HG02623 (cell line): Measurements from ENCODE around the gene MRPS12.
"Not testable (repeated sequence)": the region's sequence is repeated elsewhere in the genome, so short reads cannot be mapped to it uniquely, and the experiment has no call there.

Experiments
- ATAC-seq: cut with Tn5 transposase; IDR thresholded peaks from one replicate; pipeline ENCODE4 v1.9.1; 2021; ENCODE audit warnings: moderate library complexity; ENCODE audit not compliant: unreplicated experiment

Gene MRPS12

GRCh38 chr19:38932425-38933179, 1.9 kb downstream of the MRPS12 start:
- no peak for ATAC-seq

- no peak for ATAC-seq
Measured at GRCh38 chr19:38933544-38933943, 2.8 kb downstream of the MRPS12 start.

GRCh38 chr19:38939957-38940356, 9.2 kb downstream of the MRPS12 start:
- ATAC-seq = no peak

- not testable (repeated sequence) for ATAC-seq
Measured at GRCh38 chr19:38941466-38941865, 10.7 kb downstream of the MRPS12 start.

- no peak for ATAC-seq
Measured at GRCh38 chr19:38941979-38942378, 11.2 kb downstream of the MRPS12 start.

GRCh38 chr19:38942471-38943181, 11.9 kb downstream of the MRPS12 start:
- no peak for ATAC-seq

- ATAC-seq = no peak
Measured at GRCh38 chr19:38944981-38945506, 14.3 kb downstream of the MRPS12 start.

- no peak for ATAC-seq
Measured at GRCh38 chr19:38945562-38946228, 15.0 kb downstream of the MRPS12 start.

GRCh38 chr19:38946229-38947010, 15.7 kb downstream of the MRPS12 start:
- ATAC-seq = no peak

GRCh38 chr19:38949580-38950367, 19.0 kb downstream of the MRPS12 start:
- ATAC-seq = no peak

- no peak for ATAC-seq
Measured at GRCh38 chr19:38951187-38951586, 20.4 kb downstream of the MRPS12 start.

GRCh38 chr19:38952395-38953165, 21.8 kb downstream of the MRPS12 start:
- no peak for ATAC-seq

- no peak for ATAC-seq
Measured at GRCh38 chr19:38953677-38954076, 22.9 kb downstream of the MRPS12 start.

GRCh38 chr19:38956264-38956663, 25.5 kb downstream of the MRPS12 start:
- no peak for ATAC-seq

GRCh38 chr19:38958301-38958700, 27.6 kb downstream of the MRPS12 start:
- no peak for ATAC-seq

- ATAC-seq = no peak
Measured at GRCh38 chr19:38959618-38960017, 28.9 kb downstream of the MRPS12 start.

- no peak for ATAC-seq
Measured at GRCh38 chr19:38964738-38965137, 34.0 kb downstream of the MRPS12 start.

- ATAC-seq = not testable (repeated sequence)
Measured at GRCh38 chr19:38966149-38966548, 35.4 kb downstream of the MRPS12 start.
